Astrocyte of the spinal cord (primary cell): ENCODE data around the gene ASB2.
A peak's percentile ranks its signal among the peaks of the same experiment; 100 is the strongest.

Experiments used
- DNase-seq: peaks from one replicate; pipeline ENCODE4 v3.0.0; 2011; ENCODE audit warnings: low read depth, low spot score
- H3K4me3 ChIP-seq: 2 replicates; pipeline ENCODE4 v1.5.1; 2011; ENCODE audit warnings: low read depth, mild to moderate bottlenecking, low read length, moderate library complexity
- CTCF ChIP-seq: IDR thresholded peaks from 2 replicates; pipeline ENCODE4 v1.5.1; 2012; ENCODE audit warnings: low read depth, mild to moderate bottlenecking, low read length, inconsistent platforms
- in situ Hi-C: cut with HindIII; loops from 2 replicates; pipeline ENCODE4 v1.10.0; 2017; ENCODE audit warnings: low sequenced_read_pairs

The ASB2 gene

DNA sequence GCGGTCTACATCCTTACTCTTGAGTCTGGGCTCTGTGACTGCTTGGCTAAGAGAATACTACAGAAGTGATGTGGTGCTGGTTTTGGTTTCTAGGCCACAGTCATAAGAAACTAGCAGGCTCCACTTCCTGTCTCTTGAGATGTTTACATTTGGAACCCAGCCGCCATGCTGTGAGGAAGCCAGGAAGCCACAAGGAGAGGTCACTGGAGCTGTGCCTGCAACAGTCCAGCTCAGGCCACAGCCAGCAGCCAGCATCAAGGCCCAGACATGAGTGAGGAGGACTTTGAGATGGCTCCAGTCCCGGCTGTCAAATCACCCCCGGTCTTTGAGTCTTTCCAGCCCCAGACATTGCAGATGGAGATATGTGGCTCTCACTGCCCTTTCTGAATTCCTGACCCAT is 62.1 kb downstream of the ASB2 start:
- in situ Hi-C loops = no loop called here
- no peak for TF ChIP-seq CTCF
- DNase-seq = no peak
- H3K4me3 ChIP-seq = no peak overlapping the region

DNA sequence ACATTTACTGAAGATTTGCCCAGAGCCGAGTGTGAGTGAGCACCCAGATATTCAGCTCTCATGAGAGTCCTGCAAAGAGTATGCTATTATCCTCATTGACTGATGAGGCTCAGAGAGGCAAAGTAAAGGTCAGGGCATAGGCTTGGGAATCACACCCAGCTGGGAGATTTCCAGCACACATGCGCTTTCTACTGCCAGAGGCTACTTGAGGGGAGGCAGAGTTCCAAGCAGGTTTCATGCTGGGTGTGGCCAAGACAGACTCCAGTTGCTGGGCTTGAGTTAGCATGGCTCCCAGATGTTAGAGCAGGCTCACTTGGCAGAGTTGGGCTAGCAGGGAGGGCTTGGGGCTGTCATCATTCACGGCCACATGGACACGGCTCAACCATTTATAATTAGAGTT is 63.6 kb downstream of the ASB2 start:
- no peak for DNase-seq
- TF ChIP-seq CTCF = no peak
- in situ Hi-C loops = no loop called here
- no peak overlapping the region for H3K4me3 ChIP-seq

GRCh38 chr14:93911975-93912615 is 64.3 kb downstream of the ASB2 start:
- DNase-seq = no peak
- no peak for TF ChIP-seq CTCF
- in situ Hi-C loops = no loop called here
- H3K4me3 ChIP-seq = no peak overlapping the region

- no peak for DNase-seq
- H3K4me3 ChIP-seq = no peak overlapping the region
- in situ Hi-C loops = no loop called here
- TF ChIP-seq CTCF = no peak
Measured at GRCh38 chr14:93909429-93910128, 66.8 kb downstream of the ASB2 start.

GRCh38 chr14:93906341-93907329 is 69.7 kb downstream of the ASB2 start:
- in situ Hi-C loops = no loop called here
- peak; percentile 9 for DNase-seq
- H3K4me3 ChIP-seq = no peak overlapping the region
- TF ChIP-seq CTCF = peak; percentile 64

DNA sequence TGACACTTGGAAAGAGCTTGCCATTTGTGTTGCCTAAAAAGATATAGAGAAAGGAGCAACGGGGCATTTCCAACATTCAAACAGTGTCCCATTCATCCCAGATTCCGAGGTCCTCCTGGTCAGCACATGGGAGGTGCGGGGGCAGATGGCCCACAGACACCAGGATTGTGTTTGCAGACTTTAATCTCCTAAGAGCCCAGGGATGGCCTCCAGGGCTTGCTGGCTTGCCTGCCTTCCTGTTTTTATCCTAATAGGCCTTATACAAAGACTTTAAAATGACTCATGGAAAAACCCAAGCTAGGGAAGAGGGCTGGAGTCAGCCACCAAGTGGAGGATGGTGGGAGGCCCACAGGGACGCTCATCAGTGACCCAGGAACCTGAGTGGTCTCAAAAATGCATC is 70.7 kb downstream of the ASB2 start:
- in situ Hi-C loops = no loop called here
- H3K4me3 ChIP-seq = no peak overlapping the region
- no peak for DNase-seq

More for the DNA sequence above, 70.7 kb downstream of the ASB2 start:
- TF ChIP-seq CTCF = no peak
